HepG2 (cell line): ENCODE measurements around the gene TMBIM1. TPM values are rescaled to one million over a fixed set of nuclear protein-coding genes. Genes with fewer than 3 reads are reported as not detected.

ENCODE experiments used
- CEBPB ChIP-seq: IDR thresholded peaks from 2 replicates; pipeline ENCODE4 v1.6.1; 2011; ENCODE audit warnings: low read depth, low read length, improper control_type of control experiment, borderline replicate concordance
- CREB1 ChIP-seq, 2 experiments: fragments of 450-650 bp in 1 of 2; IDR thresholded peaks; 2 replicates each; pipeline ENCODE4 v1.6.1; 2016 to 2017; ENCODE audit warnings: control low read depth in 1 of 2, mild to moderate bottlenecking in 1 of 2, missing compliant biosample characterization in 1 of 2, missing genetic modification characterization in 1 of 2
- DMTF1 ChIP-seq: sonication (generic); formaldehyde crosslinking; IDR thresholded peaks from 2 replicates; pipeline ENCODE4 v1.4.0; 2020; ENCODE audit warnings: mild to moderate bottlenecking, missing genetic modification reagents
- MLXIP ChIP-seq: sonication (generic); formaldehyde crosslinking; IDR thresholded peaks from 2 replicates; pipeline ENCODE4 v1.9.0; 2021; ENCODE audit warnings: missing genetic modification reagents, borderline replicate concordance
- NR2F6 ChIP-seq, 2 experiments: IDR thresholded peaks; 2 replicates each; pipeline ENCODE4 v1.6.1; 2016; ENCODE audit warnings: antibody characterized with exemption in 1 of 2, mild to moderate bottlenecking in 1 of 2
- NRL ChIP-seq: sonication (generic); formaldehyde crosslinking; IDR thresholded peaks from 2 replicates; pipeline ENCODE4 v1.5.0; 2020; ENCODE audit warnings: missing genetic modification reagents, mild to moderate bottlenecking, moderate library complexity, borderline replicate concordance
- ZBTB39 ChIP-seq: sonication (generic); formaldehyde crosslinking; IDR thresholded peaks from 2 replicates; pipeline ENCODE4 v1.5.0; 2020; ENCODE audit warnings: missing genetic modification reagents
- ZNF607 ChIP-seq: sonication (generic); formaldehyde crosslinking; IDR thresholded peaks from 2 replicates; pipeline ENCODE4 v1.5.1; 2020; ENCODE audit warnings: missing genetic modification reagents, mild to moderate bottlenecking, borderline replicate concordance
- polyA plus RNA-seq, 8 experiments: library from polyadenylated mRNA; depleted of rRNA in 3 of 8; stranded (reverse) in 7 of 8; unstranded in 1 of 8; fragments of >200 nt; fragmentation: Illumina TruSeq in 4 of 8; extraction: Trizol in 4 of 8; gene quantifications; 2 replicates each; pipeline versions ENCODE4 v1.2.1 to v1.2.3, GENCODE V29; 2011 to 2016; ENCODE audit warnings: low read depth in 4 of 8, missing spikeins in 1 of 8, mixed read lengths in 1 of 8; ENCODE audit not compliant: insufficient read depth in 1 of 8
- total RNA-seq, 5 experiments: library from RNA; depleted of rRNA; stranded (reverse); fragments of >200 nt; fragmentation: Illumina TruSeq; extraction: Trizol; gene quantifications; 2 replicates each; pipeline ENCODE4 v1.2.3, GENCODE V29; 2016; ENCODE audit warnings: low read depth in 1 of 5
- TF ChIP-seq, protein P1 (sequence below): sonication (generic); formaldehyde crosslinking; IDR thresholded peaks from 2 replicates; pipeline ENCODE4 v1.5.1; 2020; ENCODE audit warnings: mild to moderate bottlenecking, missing genetic modification reagents, borderline replicate concordance
- TF ChIP-seq, protein P2 (sequence below): sonication (generic); formaldehyde crosslinking; IDR thresholded peaks from 2 replicates; pipeline ENCODE4 v1.5.0; 2020; ENCODE audit warnings: missing genetic modification reagents

TMBIM1 gene
- total and polyA plus RNA-seq, 2 of the 13 experiments (the other 11 are each of a cell fraction or from before 2014, with no cell fraction given): 127 to 139 TPM

DNA sequence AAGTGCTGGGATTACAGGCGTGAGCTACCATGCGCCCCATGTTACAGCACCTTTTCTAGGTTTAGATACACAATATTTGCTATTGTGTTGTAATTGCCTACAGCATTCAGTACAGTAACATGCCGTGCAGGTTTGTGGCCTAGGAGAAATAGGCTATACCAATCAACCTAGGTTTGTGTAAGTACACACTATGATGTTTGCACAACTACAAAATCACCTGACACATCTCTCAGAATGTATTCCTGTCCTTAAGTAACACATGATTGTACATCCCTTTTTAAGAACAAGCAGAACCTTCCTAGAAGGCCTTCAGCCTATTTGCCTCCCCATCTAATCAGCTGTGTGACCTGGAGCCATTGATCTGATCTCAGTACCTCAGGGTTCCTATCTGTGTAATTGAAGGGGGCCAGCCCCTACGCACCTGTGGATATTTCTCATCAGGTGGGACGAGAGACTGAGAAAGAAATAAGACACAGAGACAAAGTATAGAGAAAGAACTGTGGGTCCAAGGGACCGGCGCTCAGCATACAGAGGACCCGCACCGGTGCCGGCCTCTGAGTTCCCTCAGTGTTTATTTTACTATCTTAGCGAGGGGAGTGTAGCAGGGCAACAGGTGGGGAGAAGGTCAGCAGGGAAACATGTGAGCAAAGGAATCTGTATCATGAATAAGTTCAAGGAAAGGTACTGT, 18.7 kb upstream of the TMBIM1 start (continued):
- TF ChIP-seq, protein P1, sequence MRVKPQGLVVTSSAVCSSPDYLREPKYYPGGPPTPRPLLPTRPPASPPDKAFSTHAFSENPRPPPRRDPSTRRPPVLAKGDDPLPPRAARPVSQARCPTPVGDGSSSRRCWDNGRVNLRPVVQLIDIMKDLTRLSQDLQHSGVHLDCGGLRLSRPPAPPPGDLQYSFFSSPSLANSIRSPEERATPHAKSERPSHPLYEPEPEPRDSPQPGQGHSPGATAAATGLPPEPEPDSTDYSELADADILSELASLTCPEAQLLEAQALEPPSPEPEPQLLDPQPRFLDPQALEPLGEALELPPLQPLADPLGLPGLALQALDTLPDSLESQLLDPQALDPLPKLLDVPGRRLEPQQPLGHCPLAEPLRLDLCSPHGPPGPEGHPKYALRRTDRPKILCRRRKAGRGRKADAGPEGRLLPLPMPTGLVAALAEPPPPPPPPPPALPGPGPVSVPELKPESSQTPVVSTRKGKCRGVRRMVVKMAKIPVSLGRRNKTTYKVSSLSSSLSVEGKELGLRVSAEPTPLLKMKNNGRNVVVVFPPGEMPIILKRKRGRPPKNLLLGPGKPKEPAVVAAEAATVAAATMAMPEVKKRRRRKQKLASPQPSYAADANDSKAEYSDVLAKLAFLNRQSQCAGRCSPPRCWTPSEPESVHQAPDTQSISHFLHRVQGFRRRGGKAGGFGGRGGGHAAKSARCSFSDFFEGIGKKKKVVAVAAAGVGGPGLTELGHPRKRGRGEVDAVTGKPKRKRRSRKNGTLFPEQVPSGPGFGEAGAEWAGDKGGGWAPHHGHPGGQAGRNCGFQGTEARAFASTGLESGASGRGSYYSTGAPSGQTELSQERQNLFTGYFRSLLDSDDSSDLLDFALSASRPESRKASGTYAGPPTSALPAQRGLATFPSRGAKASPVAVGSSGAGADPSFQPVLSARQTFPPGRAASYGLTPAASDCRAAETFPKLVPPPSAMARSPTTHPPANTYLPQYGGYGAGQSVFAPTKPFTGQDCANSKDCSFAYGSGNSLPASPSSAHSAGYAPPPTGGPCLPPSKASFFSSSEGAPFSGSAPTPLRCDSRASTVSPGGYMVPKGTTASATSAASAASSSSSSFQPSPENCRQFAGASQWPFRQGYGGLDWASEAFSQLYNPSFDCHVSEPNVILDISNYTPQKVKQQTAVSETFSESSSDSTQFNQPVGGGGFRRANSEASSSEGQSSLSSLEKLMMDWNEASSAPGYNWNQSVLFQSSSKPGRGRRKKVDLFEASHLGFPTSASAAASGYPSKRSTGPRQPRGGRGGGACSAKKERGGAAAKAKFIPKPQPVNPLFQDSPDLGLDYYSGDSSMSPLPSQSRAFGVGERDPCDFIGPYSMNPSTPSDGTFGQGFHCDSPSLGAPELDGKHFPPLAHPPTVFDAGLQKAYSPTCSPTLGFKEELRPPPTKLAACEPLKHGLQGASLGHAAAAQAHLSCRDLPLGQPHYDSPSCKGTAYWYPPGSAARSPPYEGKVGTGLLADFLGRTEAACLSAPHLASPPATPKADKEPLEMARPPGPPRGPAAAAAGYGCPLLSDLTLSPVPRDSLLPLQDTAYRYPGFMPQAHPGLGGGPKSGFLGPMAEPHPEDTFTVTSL (CRISPR knock-in tag): no peak
- TF ChIP-seq, protein P2, sequence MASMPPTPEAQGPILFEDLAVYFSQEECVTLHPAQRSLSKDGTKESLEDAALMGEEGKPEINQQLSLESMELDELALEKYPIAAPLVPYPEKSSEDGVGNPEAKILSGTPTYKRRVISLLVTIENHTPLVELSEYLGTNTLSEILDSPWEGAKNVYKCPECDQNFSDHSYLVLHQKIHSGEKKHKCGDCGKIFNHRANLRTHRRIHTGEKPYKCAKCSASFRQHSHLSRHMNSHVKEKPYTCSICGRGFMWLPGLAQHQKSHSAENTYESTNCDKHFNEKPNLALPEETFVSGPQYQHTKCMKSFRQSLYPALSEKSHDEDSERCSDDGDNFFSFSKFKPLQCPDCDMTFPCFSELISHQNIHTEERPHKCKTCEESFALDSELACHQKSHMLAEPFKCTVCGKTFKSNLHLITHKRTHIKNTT (CRISPR knock-in tag): no peak
- TF ChIP-seq CREB1 (IDR thresholded peaks at IDR 0.05): no peak
- TF ChIP-seq CREB1 (CRISPR knock-in tag; IDR thresholded peaks at IDR 0.05): peak; percentile 50; the same call in 1 of the 2 replicates
- peak; percentile 47; the same call in 1 of the 2 replicates for TF ChIP-seq CEBPB
- no peak for TF ChIP-seq DMTF1 (CRISPR knock-in tag)
- no peak for TF ChIP-seq NRL (CRISPR knock-in tag)
- no peak for TF ChIP-seq ZNF607 (CRISPR knock-in tag)
- TF ChIP-seq NR2F6 (IDR thresholded peaks at IDR 0.05): peak; percentile 45
- no peak for TF ChIP-seq NR2F6 (CRISPR knock-in tag; IDR thresholded peaks at IDR 0.05)
- no peak for TF ChIP-seq MLXIP (CRISPR knock-in tag)
- no peak for TF ChIP-seq ZBTB39 (CRISPR knock-in tag)
